GM23338 (cell line): Measurements from ENCODE around the gene LYRM7. TPM values are rescaled to one million over a fixed set of nuclear protein-coding genes. Genes with fewer than 3 reads are reported as not detected.
A peak's percentile ranks its signal among the peaks of the same experiment; 100 is the strongest.

Experiments
- ATAC-seq: fragments of 200-7000 bp; cut with Tn5 transposase; 3 replicates; pipeline ENCODE4 v1.9.1; 2020
- DNase-seq: peaks from one replicate; pipeline ENCODE4 v3.0.0-alpha.2; 2015; ENCODE audit warnings: low spot score
- H2AFZ ChIP-seq: fragments of 200-600 bp; sonication (generic); 2 replicates; pipeline ENCODE4 v1.8.0; 2016; ENCODE audit warnings: antibody characterized with exemption, mild to moderate bottlenecking, moderate library complexity
- H3F3A ChIP-seq: fragments of 200-600 bp; sonication (generic); replicated peaks from 2 replicates; pipeline ENCODE4 v1.8.0; 2017; ENCODE audit warnings: antibody characterized with exemption, mixed run types, low read depth
- H3K27ac ChIP-seq: fragments of 200-600 bp; sonication (generic); 2 replicates; pipeline ENCODE4 v1.6.1; 2016; ENCODE audit warnings: low read depth
- H3K27me3 ChIP-seq: fragments of 200-600 bp; sonication (generic); 2 replicates; pipeline ENCODE4 v1.8.0; 2016; ENCODE audit warnings: mild to moderate bottlenecking, mixed run types, moderate library complexity; ENCODE audit not compliant: insufficient read depth
- H3K36me3 ChIP-seq: fragments of 200-600 bp; sonication (generic); 2 replicates; pipeline ENCODE4 v1.8.0; 2016; ENCODE audit warnings: mild to moderate bottlenecking; ENCODE audit not compliant: insufficient read depth
- H3K4me1 ChIP-seq: fragments of 200-600 bp; sonication (generic); 2 replicates; pipeline ENCODE4 v1.8.0; 2016; ENCODE audit warnings: mild to moderate bottlenecking, moderate library complexity; ENCODE audit not compliant: insufficient read depth
- H3K4me2 ChIP-seq: fragments of 200-600 bp; sonication (generic); 2 replicates; pipeline ENCODE4 v1.7.1; 2017; ENCODE audit warnings: mixed run types
- H3K4me3 ChIP-seq: fragments of 200-600 bp; sonication (generic); 2 replicates; pipeline ENCODE4 v1.6.1; 2016; ENCODE audit warnings: mixed run types
- H3K79me2 ChIP-seq: fragments of 200-600 bp; sonication (generic); replicated peaks from 2 replicates; pipeline ENCODE4 v1.8.0; 2017; ENCODE audit warnings: mild to moderate bottlenecking; ENCODE audit not compliant: insufficient read depth
- H3K9me2 ChIP-seq: fragments of 200-600 bp; sonication (generic); 2 replicates; pipeline ENCODE4 v1.8.0; 2017; ENCODE audit not compliant: insufficient read depth
- H4K20me1 ChIP-seq: fragments of 200-600 bp; sonication (generic); replicated peaks from 2 replicates; pipeline ENCODE4 v1.8.0; 2017; ENCODE audit warnings: mild to moderate bottlenecking; ENCODE audit not compliant: insufficient read depth
- H3K27ac Mint-ChIP-seq: 2 replicates; pipeline ENCODE4 v1.8.0; 2020; ENCODE audit warnings: inconsistent platforms, mild to moderate bottlenecking, moderate library complexity, mixed read lengths
- H3K27me3 Mint-ChIP-seq: 3 replicates; pipeline ENCODE4 v1.8.0; 2022; ENCODE audit warnings: low read depth, mild to moderate bottlenecking, moderate library complexity, mixed read lengths, inconsistent platforms; ENCODE audit not compliant: insufficient read depth, poor library complexity
- H3K36me3 Mint-ChIP-seq: 3 replicates; pipeline ENCODE4 v1.8.0; 2021; ENCODE audit warnings: low read depth, mild to moderate bottlenecking, inconsistent platforms, moderate library complexity, mixed read lengths
- H3K4me1 Mint-ChIP-seq: 3 replicates; pipeline ENCODE4 v1.8.0; 2020; ENCODE audit warnings: mild to moderate bottlenecking, inconsistent platforms, mixed read lengths
- H3K4me3 Mint-ChIP-seq: 3 replicates; pipeline ENCODE4 v1.8.0; 2021; ENCODE audit warnings: moderate library complexity, mild to moderate bottlenecking, inconsistent platforms, mixed read lengths
- H3K9me3 Mint-ChIP-seq: 3 replicates; pipeline ENCODE4 v1.8.0; 2020; ENCODE audit warnings: moderate library complexity, mild to moderate bottlenecking, inconsistent platforms, mixed read lengths
- CREB1 ChIP-seq: fragments of 250-450 bp; sonication (Bioruptor Pico); IDR thresholded peaks from 2 replicates; pipeline ENCODE4 v1.5.0; 2020; ENCODE audit warnings: low read depth, mild to moderate bottlenecking, moderate library complexity
- CTCF ChIP-seq, 2 experiments: fragments of 200-600 bp in 1 of 2; sonication (generic) in 1 of 2; conservative IDR thresholded peaks; 2 replicates each; pipeline versions ENCODE4 v1.5.1 to v1.6.1; 2016 to 2017; ENCODE audit warnings: antibody characterized with exemption in 2 of 2, low read depth in 2 of 2, mild to moderate bottlenecking in 2 of 2, moderate library complexity in 1 of 2
- EZH2 ChIP-seq: fragments of 200-600 bp; sonication (generic); IDR thresholded peaks from one replicate; pipeline ENCODE4 v1.8.0; 2017; ENCODE audit warnings: antibody characterized with exemption, mild to moderate bottlenecking, low read depth; ENCODE audit not compliant: unreplicated experiment
- EZH2phosphoT487 ChIP-seq: fragments of 200-600 bp; sonication (generic); IDR thresholded peaks from one replicate; pipeline ENCODE4 v1.8.1; 2018; ENCODE audit warnings: antibody characterized with exemption; ENCODE audit not compliant: unreplicated experiment
- NANOG ChIP-seq: IDR thresholded peaks from 2 replicates; pipeline ENCODE4 v1.6.1; 2016; ENCODE audit warnings: antibody characterized with exemption, borderline replicate concordance
- POLR2AphosphoS5 ChIP-seq: IDR thresholded peaks from 2 replicates; pipeline ENCODE4 v1.6.1; 2016; ENCODE audit warnings: antibody characterized with exemption, low read depth
- STAT1 ChIP-seq: IDR thresholded peaks from one replicate; pipeline ENCODE4 v1.6.1; 2016; ENCODE audit warnings: antibody characterized with exemption; ENCODE audit not compliant: unreplicated experiment
- ZNF114 ChIP-seq: fragments of 250-450 bp; sonication (Bioruptor Pico); IDR thresholded peaks from 2 replicates; pipeline ENCODE4 v1.5.0; 2020; ENCODE audit warnings: mild to moderate bottlenecking, moderate library complexity
- ZNF331 ChIP-seq: fragments of 250-450 bp; sonication (Bioruptor Pico); IDR thresholded peaks from 2 replicates; pipeline ENCODE4 v1.5.0; 2020; ENCODE audit warnings: low read depth, mild to moderate bottlenecking, moderate library complexity
- ZNF462 ChIP-seq: fragments of 250-450 bp; sonication (Bioruptor Pico); IDR thresholded peaks from 2 replicates; pipeline ENCODE4 v1.5.0; 2020; ENCODE audit warnings: mild to moderate bottlenecking, moderate library complexity
- polyA plus RNA-seq: library from polyadenylated mRNA; unstranded; fragments of >200 nt; fragmentation: Nextera tagmentation; extraction: Ambion mirVana; gene quantifications from 2 replicates; pipeline ENCODE4 v1.2.1, GENCODE V29; 2016
- total RNA-seq: library from RNA; depleted of rRNA; stranded (reverse); fragments of >200 nt; shearing (Covaris generic); gene quantifications from 2 replicates; pipeline ENCODE4 v1.2.3, GENCODE V29; 2014

The LYRM7 gene
- total and polyA plus RNA-seq, 2 experiments from 2014 or later, result 11.3 to 34.8 TPM

GRCh38 chr5:131151216-131151615, 19.5 kb upstream of the LYRM7 start:
- H3K36me3 ChIP-seq, result no peaks in the 10 kb centered on the region
- Mint-ChIP-seq H3K27ac (no peak overlapping the region), H3K4me3 (no peak overlapping the region), H3K9me3 (no peaks in the 10 kb centered on the region), H3K36me3 (peaks cover 4% of the 10 kb centered on the region; the same call in 2 of the 3 replicates), H3K27me3 (peaks cover 6% of the 10 kb centered on the region), H3K4me1 (no peaks in the 10 kb centered on the region)
- no peak for ATAC-seq
- no peaks in the 10 kb centered on the region for H4K20me1 ChIP-seq
- H3K4me3 ChIP-seq, result no peak overlapping the region
- no peak overlapping the region for H3K27ac ChIP-seq
- TF ChIP-seq CTCF (conservative IDR thresholded peaks at IDR 0.05; ENCODE audit: low read depth in 2 of 2) (peak in 1 of 2 experiments; percentile 26; a peak in 1 of 4 replicates), ZNF114 (CRISPR knock-in tag) (no peak)
- H2AFZ ChIP-seq, result no peak overlapping the region
- H3K79me2 ChIP-seq, result no peaks in the 10 kb centered on the region
- no peaks in the 10 kb centered on the region for H3F3A ChIP-seq
- H3K27me3 ChIP-seq, result no peaks in the 10 kb centered on the region
- no peaks in the 10 kb centered on the region for H3K9me2 ChIP-seq
- no peak for DNase-seq
- no peaks in the 10 kb centered on the region; the same call in 1 of the 2 replicates for H3K4me1 ChIP-seq
- H3K4me2 ChIP-seq, result no peak overlapping the region

GRCh38 chr5:131156385-131156784, 14.4 kb upstream of the LYRM7 start:
- no peaks in the 10 kb centered on the region for H3K27me3 ChIP-seq
- H3K27ac ChIP-seq, result no peak overlapping the region
- no peak overlapping the region for H3K4me2 ChIP-seq
- no peaks in the 10 kb centered on the region; the same call in 1 of the 2 replicates for H3K4me1 ChIP-seq
- H3F3A ChIP-seq, result no peaks in the 10 kb centered on the region
- peaks cover 13% of the 10 kb centered on the region; the same call in 1 of the 2 replicates for H3K79me2 ChIP-seq
- peaks cover 30% of the 10 kb centered on the region for H3K36me3 ChIP-seq
- no peak overlapping the region for H3K4me3 Mint-ChIP-seq
- peaks cover 51% of the 10 kb centered on the region; the same call in 2 of the 3 replicates for H3K36me3 Mint-ChIP-seq
- H3K9me2 ChIP-seq, result no peaks in the 10 kb centered on the region
- H3K4me3 ChIP-seq, result no peak overlapping the region
- H3K9me3 Mint-ChIP-seq, result no peaks in the 10 kb centered on the region
- H2AFZ ChIP-seq, result no peak overlapping the region
- ATAC-seq, result no peak
- H3K4me1 Mint-ChIP-seq, result no peaks in the 10 kb centered on the region
- H4K20me1 ChIP-seq, result peaks cover 8% of the 10 kb centered on the region; the same call in 1 of the 2 replicates
- peaks cover 3% of the 10 kb centered on the region for H3K27me3 Mint-ChIP-seq
- no peak for DNase-seq
- H3K27ac Mint-ChIP-seq, result no peak overlapping the region
- TF ChIP-seq ZNF331 (CRISPR knock-in tag) (no peak), STAT1 (no peak), NANOG (no peak), ZNF114 (CRISPR knock-in tag) (no peak), CTCF (conservative IDR thresholded peaks at IDR 0.05; ENCODE audit: low read depth in 2 of 2) (no peak), EZH2 (no peak), CREB1 (CRISPR knock-in tag) (no peak), ZNF462 (CRISPR knock-in tag) (no peak), POLR2AphosphoS5 (no peak), EZH2phosphoT487 (no peak)
